GM18951 (cell line): ENCODE data around the gene AKAP13.

Source experiments
- POLR2A ChIP-seq: IDR thresholded peaks from 4 replicates; pipeline ENCODE4 v1.6.1; 2011; ENCODE audit warnings: mild to moderate bottlenecking; ENCODE audit not compliant: insufficient read length, insufficient read depth; ENCODE audit errors: extremely low read depth
- in situ Hi-C: fragments of 300-500 bp; cut with MboI; formaldehyde crosslinking; loops from one replicate; pipeline ENCODE4 v1.12.0; 2022; ENCODE audit warnings: low sequenced_read_pairs, mixed read lengths, inconsistent platforms; ENCODE audit not compliant: unreplicated experiment

Gene AKAP13

DNA sequence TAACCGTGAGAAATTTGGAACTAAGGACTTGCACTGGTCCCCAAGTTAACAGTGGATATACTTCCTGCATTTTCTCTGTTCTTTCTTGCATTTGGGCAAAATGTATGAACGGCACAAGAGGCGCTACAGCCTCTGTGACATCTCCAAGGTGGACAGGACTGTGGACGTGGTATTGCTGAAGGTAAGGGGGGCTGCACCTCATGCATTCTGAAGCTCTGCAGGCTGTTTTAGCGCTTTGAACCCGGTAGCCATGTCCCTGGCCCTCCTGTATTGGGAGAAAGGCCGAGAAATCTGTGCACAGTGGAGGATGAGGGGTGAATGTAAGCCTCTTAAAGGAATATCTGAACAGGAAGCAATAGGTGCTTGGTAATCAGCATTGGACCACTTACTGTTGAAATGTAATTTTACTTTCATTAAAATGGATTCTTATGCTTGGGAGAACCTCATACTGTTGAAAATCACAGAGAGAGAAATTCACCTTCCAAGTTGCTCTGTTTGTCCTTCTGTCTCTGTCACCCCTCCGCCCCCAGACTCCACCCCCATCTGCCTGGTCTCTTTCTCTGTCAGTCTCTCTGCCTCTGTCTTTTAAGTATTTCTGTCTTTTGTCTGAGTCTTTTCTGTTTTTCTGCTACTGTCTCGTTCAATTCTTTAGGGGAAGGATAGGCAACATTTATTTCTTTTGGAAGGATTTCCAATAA, 239.7 kb downstream of the AKAP13 start:
- TF ChIP-seq POLR2A: no peak
- in situ Hi-C loops: loop anchor here (25.0 kb wide), 1 partner anchor 217 kb away; no protein-coding TSS in a partner anchor

DNA sequence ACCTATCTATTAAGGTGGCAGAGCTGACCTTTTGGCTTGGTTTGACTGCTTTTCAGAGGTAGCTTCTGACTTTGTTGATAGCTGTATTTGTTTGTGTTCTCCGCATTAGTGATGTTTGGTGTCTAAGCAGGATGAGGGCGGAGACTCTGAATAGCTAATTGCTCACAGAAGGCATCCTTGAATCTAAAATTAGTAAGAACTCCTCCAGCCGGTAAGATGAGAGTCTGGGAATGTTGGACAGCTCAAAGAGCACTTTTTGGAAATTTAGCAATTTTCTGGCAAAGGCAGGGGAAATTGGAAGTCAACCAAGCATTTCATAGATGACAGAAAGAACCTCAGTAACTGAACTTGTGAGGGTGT, 240.3 kb downstream of the AKAP13 start:
- TF ChIP-seq POLR2A: no peak
- in situ Hi-C loops: loop anchor here (25.0 kb wide), 1 partner anchor 217 kb away; no protein-coding TSS in a partner anchor

DNA sequence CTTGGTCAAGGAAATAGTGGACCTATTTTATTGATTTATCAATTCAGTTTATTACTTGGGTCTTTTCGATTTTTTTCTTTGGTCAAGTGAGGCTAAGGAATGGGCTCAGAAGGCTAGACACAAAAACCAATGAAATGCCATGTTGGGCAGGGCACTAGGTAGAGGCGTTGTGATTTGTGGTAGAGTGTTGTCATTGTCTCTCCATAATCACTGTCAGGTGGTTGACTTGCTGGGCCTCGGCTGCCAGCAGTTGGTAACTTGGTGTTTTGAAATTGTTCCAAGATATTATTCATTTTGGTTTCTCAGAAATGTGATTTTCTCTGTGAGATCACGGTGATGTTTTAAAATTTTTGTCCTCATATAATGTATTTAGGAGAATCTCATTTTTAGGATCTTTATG, 240.7 kb downstream of the AKAP13 start:
- no peak for TF ChIP-seq POLR2A
- in situ Hi-C loops: loop anchor here (25.0 kb wide), 1 partner anchor 216 kb away; no protein-coding TSS in a partner anchor

DNA sequence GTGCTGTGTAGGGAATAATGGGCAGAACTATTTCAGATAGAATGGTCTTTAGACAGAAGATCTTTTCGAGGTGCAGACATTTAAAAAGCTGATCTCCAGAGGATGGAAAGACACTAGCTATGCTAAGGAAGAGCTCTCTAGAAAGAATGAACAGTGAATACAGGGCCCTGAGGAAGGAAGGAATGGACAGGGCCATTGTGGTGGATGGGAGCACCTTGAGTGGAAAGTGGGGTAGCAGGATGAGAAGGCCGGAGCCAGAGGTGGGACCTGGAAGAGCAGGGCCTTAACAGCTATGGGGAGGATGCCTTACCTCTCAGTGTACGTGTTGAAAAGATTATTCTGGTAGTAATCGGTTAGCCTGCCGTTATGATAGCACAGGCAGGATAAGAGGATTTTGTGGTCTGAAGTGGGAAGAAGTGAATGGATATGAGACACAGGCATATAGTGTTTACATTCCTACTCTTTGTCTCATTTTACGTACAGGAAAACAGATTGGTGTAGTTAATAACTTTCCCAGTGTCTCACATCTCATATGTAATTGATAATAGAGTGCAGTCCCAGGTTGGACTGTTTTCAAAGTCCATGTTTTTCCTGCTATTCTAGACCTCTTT, 241.9 kb downstream of the AKAP13 start:
- TF ChIP-seq POLR2A: no peak
- in situ Hi-C loops: loop anchor here (25.0 kb wide), 1 partner anchor 215 kb away; no protein-coding TSS in a partner anchor

DNA sequence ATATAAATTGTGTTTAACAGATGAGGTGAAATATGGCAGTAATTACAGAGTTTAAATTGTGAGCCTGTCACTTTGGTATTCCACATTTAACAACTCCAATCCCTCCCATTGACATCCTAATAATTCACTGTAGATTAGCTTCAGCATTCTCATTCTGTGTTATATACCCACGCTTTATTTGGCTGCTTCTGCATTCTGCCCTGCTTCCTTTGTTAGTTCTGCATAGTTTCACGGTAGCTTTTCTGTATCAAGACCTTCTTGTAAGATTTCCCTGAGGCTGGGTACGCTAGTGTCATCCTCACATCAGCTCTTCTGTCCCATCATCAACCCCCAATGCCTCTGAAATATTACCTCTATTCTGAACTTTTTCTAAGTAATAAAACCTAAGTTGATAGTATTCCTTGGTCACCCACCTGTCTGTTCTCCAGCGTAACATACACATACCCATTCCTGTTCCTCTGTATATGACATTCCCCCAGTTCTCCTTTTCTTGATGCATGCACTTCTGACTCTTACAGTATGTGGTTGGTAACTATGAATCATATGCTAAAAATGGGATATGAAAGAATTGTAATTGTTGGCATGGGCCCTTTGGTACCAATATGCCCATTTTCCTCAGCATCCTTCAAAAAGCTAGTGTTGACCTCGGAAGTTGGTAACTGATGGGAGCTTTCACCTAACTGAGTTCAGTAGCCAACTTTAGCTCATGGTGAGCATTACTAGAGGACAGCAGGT, 243.1 kb downstream of the AKAP13 start:
- in situ Hi-C loops: loop anchor here (25.0 kb wide), 1 partner anchor 214 kb away; no protein-coding TSS in a partner anchor

DNA sequence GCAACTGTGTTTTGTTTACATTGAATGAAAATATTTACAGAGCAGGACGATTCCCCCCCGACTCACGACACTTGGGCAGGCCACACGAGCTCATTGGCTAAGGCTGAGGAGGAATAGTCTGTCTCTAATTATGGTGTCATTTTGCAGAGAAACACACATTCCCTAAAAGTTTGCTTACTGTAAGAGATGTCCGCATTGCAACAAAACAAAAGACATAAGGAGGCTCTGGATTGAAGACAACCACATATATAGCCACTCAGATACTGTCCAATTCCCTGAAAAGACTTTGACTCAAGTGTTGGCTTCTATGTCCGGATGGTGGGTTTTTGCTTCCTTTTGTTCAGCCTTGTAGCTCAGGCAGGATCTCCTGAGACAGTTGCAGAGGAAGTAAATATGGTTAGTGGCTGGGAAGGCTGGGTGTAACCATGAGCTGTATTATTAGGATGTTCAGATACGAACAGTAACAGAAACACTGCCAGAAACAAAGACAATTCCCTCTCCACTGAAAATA, 243.9 kb downstream of the AKAP13 start:
- TF ChIP-seq POLR2A: no peak
- in situ Hi-C loops: loop anchor here (25.0 kb wide), 1 partner anchor 213 kb away; no protein-coding TSS in a partner anchor

More for the DNA sequence above, 243.1 kb downstream of the AKAP13 start:
- no peak for TF ChIP-seq POLR2A

DNA sequence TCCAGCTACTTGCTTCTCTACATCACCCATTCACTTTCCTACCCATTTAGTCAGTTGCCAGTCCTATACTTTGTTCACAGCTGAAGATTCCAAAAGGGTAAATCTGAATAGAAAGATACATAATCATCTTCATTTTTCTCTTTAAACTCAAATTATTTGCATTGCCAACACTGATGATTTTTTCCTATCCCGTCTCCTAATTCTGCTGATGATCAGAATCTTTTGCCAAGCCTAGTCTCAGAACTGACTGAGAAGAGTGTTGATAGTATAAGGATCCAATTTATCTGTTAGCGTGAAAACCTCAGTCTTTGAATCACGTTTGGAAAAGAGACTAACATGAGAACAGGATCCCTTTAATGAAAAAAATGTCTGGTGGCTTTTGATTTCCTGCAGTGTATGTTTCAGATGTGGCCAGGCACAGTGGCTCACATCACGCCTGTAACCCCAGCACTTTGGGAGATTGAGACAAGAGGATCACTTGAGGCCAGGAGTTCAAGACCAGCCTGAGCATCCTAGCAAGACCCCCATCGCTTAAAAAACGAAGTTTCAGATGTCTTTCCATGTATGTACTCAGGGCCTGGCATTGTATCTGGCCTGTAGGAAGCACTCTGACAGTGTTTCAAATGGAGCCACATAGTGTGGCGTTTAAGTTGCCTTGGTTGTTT, 244.9 kb downstream of the AKAP13 start:
- in situ Hi-C loops: no loop called here
- TF ChIP-seq POLR2A: no peak

DNA sequence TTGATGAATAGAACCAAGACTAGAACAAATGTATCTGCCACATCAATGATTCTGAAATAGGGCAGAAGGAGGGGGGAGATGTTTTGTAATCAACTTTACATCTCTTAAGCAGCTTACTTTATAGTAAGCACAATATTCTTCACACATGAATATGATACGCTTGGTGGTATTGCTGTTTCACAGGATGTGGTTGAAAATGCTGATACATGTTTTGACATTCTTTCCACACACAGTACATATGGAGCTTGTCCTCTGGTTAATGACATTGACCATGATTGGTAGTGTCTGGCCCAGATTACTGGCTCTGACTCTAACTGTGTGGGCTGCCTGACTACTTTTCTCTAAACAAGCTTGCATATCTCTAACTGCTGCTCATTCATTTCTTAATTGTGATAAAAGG, 245.5 kb downstream of the AKAP13 start:
- TF ChIP-seq POLR2A: no peak
- in situ Hi-C loops: no loop called here

DNA sequence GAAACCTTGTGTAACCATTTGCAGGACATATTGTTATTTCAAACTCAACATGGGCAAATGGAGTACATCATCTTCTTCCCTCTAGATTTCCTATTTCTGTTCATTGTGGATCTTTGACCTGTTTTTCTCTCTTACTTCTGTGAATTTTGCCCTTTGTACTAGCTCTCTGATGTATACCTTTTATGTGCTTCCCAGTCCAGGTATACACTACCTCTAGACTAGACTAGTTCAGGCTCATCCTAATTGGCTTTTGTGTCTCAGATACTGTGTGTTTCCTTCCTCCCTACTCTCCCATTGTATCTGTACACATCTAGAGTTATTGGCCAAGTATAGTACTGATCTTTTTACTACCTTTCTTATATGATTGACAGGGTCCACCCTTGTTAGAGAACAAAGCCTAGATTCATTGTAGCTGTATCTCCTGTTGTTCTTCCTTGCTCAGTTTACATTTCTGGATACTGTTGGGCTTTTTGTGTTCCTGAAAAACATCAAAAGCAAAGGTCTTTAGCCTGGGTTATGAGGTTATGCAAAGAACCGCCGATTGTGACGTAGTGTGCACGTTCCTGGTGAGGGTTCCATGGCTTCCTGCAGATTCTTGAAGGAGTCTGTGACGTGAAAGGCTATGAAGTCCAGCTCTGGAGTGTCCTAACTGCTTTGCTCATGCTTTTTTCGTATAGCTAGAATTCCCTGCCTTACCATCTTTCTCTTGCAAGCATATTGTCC, 247.0 kb downstream of the AKAP13 start:
- in situ Hi-C loops: no loop called here
- TF ChIP-seq POLR2A: no peak

DNA sequence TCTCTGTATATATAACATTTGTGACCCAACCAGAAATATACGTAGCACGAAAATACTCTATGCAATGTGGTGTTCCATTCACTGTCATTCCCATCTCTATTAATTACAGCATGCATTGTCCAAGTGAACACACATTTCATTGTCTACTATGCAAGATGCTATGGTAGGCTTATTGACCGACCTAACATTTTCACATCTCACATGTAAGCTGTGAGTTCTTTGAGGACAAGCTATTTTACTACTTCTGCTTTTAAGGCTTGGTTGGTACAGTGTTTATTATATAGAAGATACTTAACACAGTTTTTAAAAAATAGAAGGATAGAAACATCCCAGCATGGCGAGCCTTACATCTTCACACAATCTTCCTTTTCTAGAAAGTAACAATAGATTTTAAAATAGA, 249.9 kb downstream of the AKAP13 start:
- no peak for TF ChIP-seq POLR2A
- in situ Hi-C loops: no loop called here

DNA sequence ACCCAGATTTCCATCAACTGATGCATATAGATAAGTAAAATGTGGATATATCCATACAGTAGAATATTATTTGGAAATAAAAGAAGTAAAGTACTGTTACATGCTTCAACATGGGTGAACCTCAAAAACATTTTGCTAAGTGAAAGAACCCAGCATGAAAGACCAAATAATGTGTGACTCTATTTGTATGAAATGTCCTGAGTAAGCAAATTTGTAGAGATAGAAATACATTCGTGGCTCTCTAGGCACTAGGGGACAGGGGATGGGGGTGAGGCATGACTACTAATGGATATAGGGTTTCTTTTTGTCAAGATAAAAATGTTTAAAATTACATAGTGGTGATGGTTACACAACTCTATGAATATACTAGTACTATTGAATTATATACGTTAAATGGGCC, 250.6 kb downstream of the AKAP13 start:
- no peak for TF ChIP-seq POLR2A
- in situ Hi-C loops: no loop called here

DNA sequence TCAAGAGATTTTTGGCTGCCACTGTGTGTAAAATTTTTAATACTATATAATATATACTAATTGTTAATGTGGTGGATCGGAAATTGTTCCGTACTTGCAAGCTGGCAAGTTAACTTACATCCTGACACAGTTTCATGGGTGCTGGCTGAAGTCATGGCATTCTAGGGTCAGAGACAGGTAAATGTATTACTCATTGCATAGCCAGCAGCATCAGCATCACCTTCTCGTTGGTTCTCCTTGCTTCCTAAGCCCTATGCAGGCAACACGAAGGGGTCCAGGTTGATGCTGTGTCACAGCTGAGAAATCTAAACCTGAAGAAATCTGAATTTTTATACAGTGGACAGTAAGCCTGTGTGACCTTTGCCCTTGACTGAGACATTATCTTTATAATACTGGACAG, 251.6 kb downstream of the AKAP13 start:
- in situ Hi-C loops: no loop called here
- no peak for TF ChIP-seq POLR2A
